ENCODE data around the gene TAP1.

Gene TAP1

DNA sequence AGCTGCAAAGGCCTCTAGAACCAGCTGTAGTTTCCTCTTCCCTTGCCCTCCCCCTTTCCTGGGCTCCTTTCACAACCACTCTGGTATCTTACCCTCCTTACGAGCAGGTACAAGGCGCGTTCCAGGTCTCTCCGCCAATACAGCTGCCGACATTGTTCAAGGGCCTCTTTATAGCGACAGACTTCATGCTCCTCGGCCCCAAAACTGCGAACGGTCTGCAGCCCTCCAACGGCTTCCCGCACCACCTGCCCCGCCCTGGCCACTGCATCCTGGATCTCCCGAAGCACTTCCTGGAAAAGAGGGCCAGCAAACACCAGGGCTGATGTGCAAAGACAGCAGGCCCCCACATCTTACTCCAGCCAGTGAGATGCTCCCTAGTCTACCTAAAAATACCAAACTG, 21.0 kb downstream of the TAP1 start:
- Histone ChIP-seq H3K36me3 (ENCODE audit: control insufficient read depth in 5 of 5, insufficient read depth in 5 of 5, low read length in 5 of 5) (peaks cover 8 to 72% (median 61%) of the 10 kb centered on the region in 5 donors), H3K27ac (ENCODE audit: low read depth, low read length) (no peak overlapping the region), H3K4me1 (ENCODE audit: control insufficient read depth in 5 of 5, insufficient read depth in 5 of 5, low read length in 5 of 5) (peaks cover 0 to 7% (median 2%) of the 10 kb centered on the region in 5 donors), H3K4me3 (ENCODE audit: low read depth in 1 of 5, low read length in 5 of 5) (no peak overlapping the region), H3K9ac (ENCODE audit: low read length in 5 of 5) (no peak overlapping the region), H3K9me3 (ENCODE audit: control insufficient read depth in 5 of 5, low read length in 5 of 5) (no peaks in the 10 kb centered on the region), H3K27me3 (ENCODE audit: control insufficient read depth in 5 of 5, insufficient read depth in 4 of 5, low read length in 5 of 5) (no peaks in the 10 kb centered on the region)

DNA sequence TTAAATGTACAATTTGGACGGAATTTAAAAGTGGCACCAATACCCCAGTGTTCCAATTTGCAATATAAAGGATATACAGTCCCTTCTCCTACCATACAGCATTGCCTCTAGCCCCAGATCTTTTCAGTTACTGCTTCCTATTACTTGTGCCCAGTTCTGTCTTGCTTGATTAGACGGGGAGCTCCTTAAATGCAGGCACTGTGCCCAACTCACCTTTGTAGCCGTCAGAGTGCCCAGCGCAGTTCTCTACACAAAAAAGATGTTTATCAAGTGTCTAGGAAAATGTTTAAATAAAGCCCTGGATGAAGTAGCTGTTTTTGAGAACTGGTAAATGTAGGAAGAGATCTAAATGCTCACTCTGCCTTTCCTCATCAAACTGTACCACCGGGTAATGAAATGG, 22.6 kb downstream of the TAP1 start:
- H3K4me1 ChIP-seq (ENCODE audit: control insufficient read depth in 5 of 5, insufficient read depth in 5 of 5, low read length in 5 of 5): peaks cover 0 to 4% (median 0%) of the 10 kb centered on the region in 5 donors
- H3K27ac ChIP-seq (ENCODE audit: low read depth, low read length): no peak overlapping the region
- no peaks in the 10 kb centered on the region for H3K27me3 ChIP-seq (ENCODE audit: control insufficient read depth in 5 of 5, insufficient read depth in 4 of 5, low read length in 5 of 5)
- no peaks in the 10 kb centered on the region for H3K9me3 ChIP-seq (ENCODE audit: control insufficient read depth in 5 of 5, low read length in 5 of 5)
- H3K4me3 ChIP-seq (ENCODE audit: low read depth in 1 of 5, low read length in 5 of 5): no peak overlapping the region
- peaks cover 8 to 70% (median 63%) of the 10 kb centered on the region in 5 donors for H3K36me3 ChIP-seq (ENCODE audit: control insufficient read depth in 5 of 5, insufficient read depth in 5 of 5, low read length in 5 of 5)
- H3K9ac ChIP-seq (ENCODE audit: low read length in 5 of 5): no peak overlapping the region

- Histone ChIP-seq H3K27me3 (ENCODE audit: control insufficient read depth in 5 of 5, insufficient read depth in 4 of 5, low read length in 5 of 5) (no peaks in the 10 kb centered on the region), H3K27ac (ENCODE audit: low read depth, low read length) (no peak overlapping the region), H3K4me3 (ENCODE audit: low read depth in 1 of 5, low read length in 5 of 5) (no peak overlapping the region), H3K36me3 (ENCODE audit: control insufficient read depth in 5 of 5, insufficient read depth in 5 of 5, low read length in 5 of 5) (peaks cover 8 to 61% (median 54%) of the 10 kb centered on the region in 5 donors), H3K9ac (ENCODE audit: low read length in 5 of 5) (no peak overlapping the region), H3K4me1 (ENCODE audit: control insufficient read depth in 5 of 5, insufficient read depth in 5 of 5, low read length in 5 of 5) (peaks cover 0 to 4% (median 0%) of the 10 kb centered on the region in 5 donors), H3K9me3 (ENCODE audit: control insufficient read depth in 5 of 5, low read length in 5 of 5) (no peaks in the 10 kb centered on the region)
These were observed 23.5 kb downstream of the TAP1 start for GRCh38 chr6:32830017-32830416.

DNA sequence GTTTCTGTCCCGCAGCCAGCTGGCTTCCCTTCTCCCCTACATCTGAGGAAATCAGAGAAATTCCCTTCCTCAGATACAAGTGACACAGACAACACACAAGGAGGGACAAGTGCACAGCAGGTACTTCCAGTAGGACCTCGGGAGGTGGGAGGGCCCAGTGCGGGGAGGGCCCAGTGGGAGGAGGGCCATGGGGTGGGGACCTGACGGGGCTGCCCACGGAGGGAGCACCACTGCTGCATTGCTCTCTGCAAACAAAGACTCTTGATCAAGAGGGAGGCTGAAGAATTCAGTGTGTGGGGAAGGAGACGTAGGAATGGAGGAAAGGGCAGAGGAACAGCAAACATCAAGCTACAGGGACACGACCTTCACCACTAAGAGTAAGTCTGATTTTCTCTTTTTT, 24.0 kb downstream of the TAP1 start:
- Histone ChIP-seq H3K27ac (ENCODE audit: low read depth, low read length) (no peak overlapping the region), H3K9ac (ENCODE audit: low read length in 5 of 5) (no peak overlapping the region), H3K4me1 (ENCODE audit: control insufficient read depth in 5 of 5, insufficient read depth in 5 of 5, low read length in 5 of 5) (peaks cover 0 to 4% (median 0%) of the 10 kb centered on the region in 5 donors), H3K27me3 (ENCODE audit: control insufficient read depth in 5 of 5, insufficient read depth in 4 of 5, low read length in 5 of 5) (no peaks in the 10 kb centered on the region), H3K4me3 (ENCODE audit: low read depth in 1 of 5, low read length in 5 of 5) (no peak overlapping the region), H3K9me3 (ENCODE audit: control insufficient read depth in 5 of 5, low read length in 5 of 5) (no peaks in the 10 kb centered on the region), H3K36me3 (ENCODE audit: control insufficient read depth in 5 of 5, insufficient read depth in 5 of 5, low read length in 5 of 5) (peaks cover 4 to 55% (median 49%) of the 10 kb centered on the region in 5 donors)

DNA sequence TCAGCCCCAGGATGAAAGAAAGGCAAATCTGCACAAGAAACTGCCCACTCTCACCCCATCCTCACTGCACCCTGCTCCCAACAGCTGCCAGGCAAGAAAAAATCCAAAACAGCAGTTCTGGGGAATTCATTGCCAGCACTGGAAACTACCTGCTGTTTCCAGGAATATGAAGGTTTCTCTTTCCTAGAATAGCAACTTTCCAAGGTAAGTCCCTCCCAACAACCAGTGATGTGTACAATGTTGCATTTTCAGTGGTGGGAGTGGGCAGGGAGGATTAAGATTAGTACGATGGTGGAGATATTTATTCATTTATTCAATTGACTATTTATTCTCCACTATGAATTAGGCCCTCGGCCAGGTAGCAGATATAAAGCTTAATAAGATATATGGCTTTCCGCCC, 26.5 kb downstream of the TAP1 start:
- Histone ChIP-seq H3K9ac (ENCODE audit: low read length in 5 of 5) (peak overlapping the region in 1 of 5 donors; percentile 18), H3K4me3 (ENCODE audit: low read depth in 1 of 5, low read length in 5 of 5) (no peak overlapping the region), H3K9me3 (ENCODE audit: control insufficient read depth in 5 of 5, low read length in 5 of 5) (no peaks in the 10 kb centered on the region), H3K36me3 (ENCODE audit: control insufficient read depth in 5 of 5, insufficient read depth in 5 of 5, low read length in 5 of 5) (peaks cover 4 to 44% (median 35%) of the 10 kb centered on the region in 5 donors), H3K4me1 (ENCODE audit: control insufficient read depth in 5 of 5, insufficient read depth in 5 of 5, low read length in 5 of 5) (peaks cover 0 to 4% (median 0%) of the 10 kb centered on the region in 5 donors), H3K27me3 (ENCODE audit: control insufficient read depth in 5 of 5, insufficient read depth in 4 of 5, low read length in 5 of 5) (no peaks in the 10 kb centered on the region), H3K27ac (ENCODE audit: low read depth, low read length) (no peak overlapping the region)

DNA sequence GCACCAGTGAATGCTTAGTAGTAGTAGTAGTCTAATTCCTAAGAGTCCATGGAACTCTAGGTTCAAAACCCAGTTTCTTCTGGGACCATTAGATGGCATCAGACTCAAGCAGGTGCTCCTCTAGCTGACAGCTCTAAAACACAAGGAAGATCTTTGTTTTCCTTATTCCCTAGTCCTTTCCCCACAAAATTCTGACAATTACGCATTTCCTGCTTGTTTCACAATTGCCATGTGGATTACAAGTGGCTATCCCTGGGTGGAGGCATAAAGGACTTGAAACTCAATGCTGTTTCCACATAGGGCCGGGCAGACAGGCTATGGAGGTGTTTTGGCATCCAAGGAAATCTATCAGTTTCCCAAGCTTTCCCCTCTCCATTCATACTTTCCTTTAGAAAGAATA, 27.5 kb downstream of the TAP1 start:
- Histone ChIP-seq H3K36me3 (ENCODE audit: control insufficient read depth in 5 of 5, insufficient read depth in 5 of 5, low read length in 5 of 5) (peaks cover 4 to 34% (median 26%) of the 10 kb centered on the region in 5 donors), H3K4me3 (ENCODE audit: low read depth in 1 of 5, low read length in 5 of 5) (no peak overlapping the region), H3K27me3 (ENCODE audit: control insufficient read depth in 5 of 5, insufficient read depth in 4 of 5, low read length in 5 of 5) (no peaks in the 10 kb centered on the region), H3K9me3 (ENCODE audit: control insufficient read depth in 5 of 5, low read length in 5 of 5) (no peaks in the 10 kb centered on the region), H3K27ac (ENCODE audit: low read depth, low read length) (no peak overlapping the region), H3K9ac (ENCODE audit: low read length in 5 of 5) (no peak overlapping the region), H3K4me1 (ENCODE audit: control insufficient read depth in 5 of 5, insufficient read depth in 5 of 5, low read length in 5 of 5) (peaks cover 0 to 4% (median 2%) of the 10 kb centered on the region in 5 donors)

GRCh38 chr6:32819729-32820128, 33.8 kb downstream of the TAP1 start:
- H3K4me3 ChIP-seq (ENCODE audit: low read depth in 1 of 5, low read length in 5 of 5): no peak overlapping the region
- peaks cover 0 to 21% (median 5%) of the 10 kb centered on the region in 5 donors for H3K4me1 ChIP-seq (ENCODE audit: control insufficient read depth in 5 of 5, insufficient read depth in 5 of 5, low read length in 5 of 5)
- H3K9ac ChIP-seq (ENCODE audit: low read length in 5 of 5): no peak overlapping the region
- no peaks in the 10 kb centered on the region for H3K27me3 ChIP-seq (ENCODE audit: control insufficient read depth in 5 of 5, insufficient read depth in 4 of 5, low read length in 5 of 5)
- no peaks in the 10 kb centered on the region for H3K36me3 ChIP-seq (ENCODE audit: control insufficient read depth in 5 of 5, insufficient read depth in 5 of 5, low read length in 5 of 5)
- no peak overlapping the region for H3K27ac ChIP-seq (ENCODE audit: low read depth, low read length)
- H3K9me3 ChIP-seq (ENCODE audit: control insufficient read depth in 5 of 5, low read length in 5 of 5): no peaks in the 10 kb centered on the region

GRCh38 chr6:32818867-32819266, 34.6 kb downstream of the TAP1 start:
- H3K27ac ChIP-seq (ENCODE audit: low read depth, low read length): no peak overlapping the region
- peaks cover 0 to 21% (median 6%) of the 10 kb centered on the region in 5 donors for H3K4me1 ChIP-seq (ENCODE audit: control insufficient read depth in 5 of 5, insufficient read depth in 5 of 5, low read length in 5 of 5)
- H3K9me3 ChIP-seq (ENCODE audit: control insufficient read depth in 5 of 5, low read length in 5 of 5): no peaks in the 10 kb centered on the region
- no peak overlapping the region for H3K9ac ChIP-seq (ENCODE audit: low read length in 5 of 5)
- H3K27me3 ChIP-seq (ENCODE audit: control insufficient read depth in 5 of 5, insufficient read depth in 4 of 5, low read length in 5 of 5): no peaks in the 10 kb centered on the region
- H3K36me3 ChIP-seq (ENCODE audit: control insufficient read depth in 5 of 5, insufficient read depth in 5 of 5, low read length in 5 of 5): no peaks in the 10 kb centered on the region
- H3K4me3 ChIP-seq (ENCODE audit: low read depth in 1 of 5, low read length in 5 of 5): no peak overlapping the region

DNA sequence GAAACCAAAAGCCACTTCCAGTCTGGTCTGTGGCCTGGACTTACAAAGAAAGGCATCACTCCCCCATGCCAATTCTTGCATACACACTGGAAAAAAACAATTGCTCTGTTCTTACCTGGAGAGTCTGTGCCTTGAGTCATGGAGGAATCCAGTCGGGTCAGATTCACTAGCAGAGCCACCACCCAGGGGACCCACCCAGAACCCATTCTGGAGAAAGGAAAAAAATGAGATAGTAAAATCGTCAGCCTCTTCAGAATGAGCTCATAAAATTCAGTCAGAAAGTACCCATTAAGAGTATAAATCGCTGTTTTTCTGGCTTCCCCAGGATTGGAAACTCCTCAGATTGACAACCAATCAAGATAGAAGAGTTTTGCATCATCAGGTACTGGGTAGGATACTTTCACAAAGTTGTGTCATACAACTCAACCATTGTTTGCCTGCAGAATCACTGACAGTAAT, 36.7 kb downstream of the TAP1 start, which contains the start of gene HLA-DOB:
Gene HLA-DOB, minus strand, starts transcription at position 257 of the 459 bp plus-strand sequence. Its CDS starts 51 bp downstream, at position 206.
- no peak within 1 kb of the TSS for H3K27ac ChIP-seq (ENCODE audit: low read depth, low read length)
- H3K4me3 ChIP-seq (ENCODE audit: low read depth in 1 of 5, low read length in 5 of 5): peak within 1 kb of the TSS in 3 of 5 donors; percentile 12 to 39 (median 32)
- H3K4me1 ChIP-seq (ENCODE audit: control insufficient read depth in 5 of 5, insufficient read depth in 5 of 5, low read length in 5 of 5): peaks cover 0 to 21% (median 6%) of the 10 kb centered on the region in 5 donors
- no peaks in the 10 kb centered on the region for H3K9me3 ChIP-seq (ENCODE audit: control insufficient read depth in 5 of 5, low read length in 5 of 5)
- no peak within 1 kb of the TSS for H3K9ac ChIP-seq (ENCODE audit: low read length in 5 of 5)
- no peaks in the 10 kb centered on the region for H3K36me3 ChIP-seq (ENCODE audit: control insufficient read depth in 5 of 5, insufficient read depth in 5 of 5, low read length in 5 of 5)
- no peaks in the 10 kb centered on the region for H3K27me3 ChIP-seq (ENCODE audit: control insufficient read depth in 5 of 5, insufficient read depth in 4 of 5, low read length in 5 of 5)

GRCh38 chr6:32815996-32816395, 37.5 kb downstream of the TAP1 start:
- no peak overlapping the region for H3K27ac ChIP-seq (ENCODE audit: low read depth, low read length)
- H3K4me3 ChIP-seq (ENCODE audit: low read depth in 1 of 5, low read length in 5 of 5): no peak overlapping the region
- H3K9me3 ChIP-seq (ENCODE audit: control insufficient read depth in 5 of 5, low read length in 5 of 5): no peaks in the 10 kb centered on the region
- H3K4me1 ChIP-seq (ENCODE audit: control insufficient read depth in 5 of 5, insufficient read depth in 5 of 5, low read length in 5 of 5): peaks cover 0 to 19% (median 6%) of the 10 kb centered on the region in 5 donors
- no peaks in the 10 kb centered on the region for H3K36me3 ChIP-seq (ENCODE audit: control insufficient read depth in 5 of 5, insufficient read depth in 5 of 5, low read length in 5 of 5)
- no peaks in the 10 kb centered on the region for H3K27me3 ChIP-seq (ENCODE audit: control insufficient read depth in 5 of 5, insufficient read depth in 4 of 5, low read length in 5 of 5)
- H3K9ac ChIP-seq (ENCODE audit: low read length in 5 of 5): no peak overlapping the region
